Measurements from ENCODE around the gene COPG2.
"Not testable (repeated sequence)": the region's sequence is repeated elsewhere in the genome, so short reads cannot be mapped to it uniquely, and the experiment has no call there.

GRCh38 chr7:130523519-130524125 is 144.9 kb downstream of the COPG2 start:
- not testable (repeated sequence) for TF ChIP-seq CTCF (IDR thresholded peaks at IDR 0.05; ENCODE audit: low read depth, low read length); EZH2phosphoT487 (IDR thresholded peaks at IDR 0.05; ENCODE audit: low read depth)
